Stimulated activated CD4-positive, alpha-beta T cell treated with anti-CD3 and anti-CD28 coated beads, Interleukin-15, amount 100 ng/mL, for 24 hours (primary cell): ENCODE data around the gene MELK.

Source experiments
- DNase-seq: peaks from one replicate; pipeline ENCODE4 v3.0.0-alpha.2; 2020

Gene MELK

GRCh38 chr9:36584620-36585460 is 12.1 kb downstream of the MELK start:
- DNase-seq, result no peak

DNA sequence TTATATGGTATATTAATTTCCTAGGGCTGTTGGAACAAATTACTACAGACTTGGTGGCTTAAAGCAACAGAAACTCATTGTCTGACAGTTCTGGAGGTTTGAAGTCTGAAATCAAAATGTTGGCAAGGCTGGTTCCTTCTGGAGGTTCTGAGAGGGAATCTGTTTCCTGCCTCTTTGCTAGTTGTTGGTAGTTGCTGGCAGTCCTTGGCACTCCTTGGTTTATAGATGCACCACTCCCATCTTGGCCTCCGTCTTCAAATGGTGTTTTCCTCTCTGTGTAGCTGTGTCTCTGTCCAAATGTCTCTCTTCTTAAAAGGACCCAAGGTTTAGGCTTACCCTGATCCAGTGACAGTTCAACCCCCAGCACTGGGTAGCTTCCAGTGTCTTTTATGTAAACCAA is 17.5 kb downstream of the MELK start:
- DNase-seq, result no peak

DNA sequence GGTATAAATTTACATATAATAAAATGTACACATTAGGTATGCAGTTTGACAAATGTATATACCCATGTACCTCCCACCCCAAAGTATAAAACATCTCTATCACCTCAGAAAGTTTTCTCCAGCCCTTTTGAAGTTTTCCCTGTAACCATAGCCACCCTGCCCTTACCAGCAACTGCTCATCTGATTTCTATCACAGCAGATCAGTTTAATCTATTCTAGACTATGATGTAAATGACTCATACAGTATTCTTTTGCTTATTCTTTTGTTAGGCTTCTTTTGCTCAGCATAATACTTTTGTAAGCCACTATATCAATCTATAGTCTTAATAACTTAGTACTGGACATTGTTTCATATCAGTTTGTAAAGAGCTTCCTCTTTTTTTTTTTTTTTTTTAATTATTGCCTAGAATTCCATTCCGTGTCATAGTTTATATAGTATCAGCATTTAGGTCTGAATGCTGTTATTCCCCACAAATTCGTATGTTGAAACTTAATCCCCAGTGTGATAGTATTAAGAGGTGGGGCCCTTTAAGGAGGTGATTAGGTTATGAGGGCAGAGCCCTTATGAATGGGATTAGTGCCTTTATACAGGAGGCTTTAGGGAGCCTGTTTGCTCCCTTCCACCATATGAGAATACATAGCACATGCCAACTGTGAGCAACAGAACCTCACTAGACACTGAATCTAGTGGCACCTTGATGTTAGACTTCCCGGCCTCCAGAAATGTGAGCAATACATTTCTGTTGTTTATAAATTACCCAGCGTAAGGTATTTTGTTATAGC is 20.3 kb downstream of the MELK start:
- no peak for DNase-seq

DNA sequence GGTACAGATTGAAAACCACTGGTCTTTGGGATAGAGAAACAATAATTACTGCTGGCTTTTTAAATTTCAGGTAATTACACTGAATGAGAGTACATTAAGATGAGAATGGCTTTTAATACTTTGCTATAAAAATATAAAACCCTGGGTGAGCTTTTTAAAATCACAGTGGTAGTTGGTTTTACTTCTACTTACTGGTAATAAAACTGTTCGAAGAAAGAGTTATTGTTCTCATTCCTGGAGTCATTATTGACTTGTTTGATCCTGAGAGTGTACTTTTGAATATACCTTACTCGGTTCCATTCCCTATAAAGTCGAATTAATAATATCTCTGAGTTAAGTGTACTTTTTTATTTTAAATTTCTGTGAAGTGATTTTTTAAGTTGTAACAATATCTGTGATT is 21.5 kb downstream of the MELK start:
- no peak for DNase-seq

GRCh38 chr9:36597412-36598178 is 24.9 kb downstream of the MELK start:
- no peak for DNase-seq

GRCh38 chr9:36598273-36598672 is 25.6 kb downstream of the MELK start:
- DNase-seq, result no peak

- DNase-seq, result no peak
Measured at GRCh38 chr9:36603006-36603405, 30.3 kb downstream of the MELK start.

- DNase-seq, result no peak
Measured at GRCh38 chr9:36609306-36609705, 36.6 kb downstream of the MELK start.

DNA sequence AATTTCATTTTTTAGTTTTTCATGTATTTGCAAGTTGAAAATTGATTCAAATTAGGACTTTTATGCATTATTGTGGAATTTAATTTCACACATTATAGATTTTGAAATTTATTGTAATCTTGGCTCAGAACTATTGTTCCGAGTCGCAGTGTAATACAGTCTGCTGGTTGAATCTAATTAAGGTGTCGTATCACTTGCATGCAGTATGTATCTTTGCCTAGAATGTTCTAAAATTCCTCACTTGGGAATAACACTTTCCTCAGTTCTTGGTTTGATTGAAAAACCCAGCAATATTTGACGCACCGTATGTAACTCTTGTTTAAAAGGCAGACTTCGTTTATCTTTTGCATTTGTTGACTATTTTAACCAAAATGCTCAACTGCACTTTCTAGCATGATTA is 49.4 kb downstream of the MELK start:
- DNase-seq, result no peak

DNA sequence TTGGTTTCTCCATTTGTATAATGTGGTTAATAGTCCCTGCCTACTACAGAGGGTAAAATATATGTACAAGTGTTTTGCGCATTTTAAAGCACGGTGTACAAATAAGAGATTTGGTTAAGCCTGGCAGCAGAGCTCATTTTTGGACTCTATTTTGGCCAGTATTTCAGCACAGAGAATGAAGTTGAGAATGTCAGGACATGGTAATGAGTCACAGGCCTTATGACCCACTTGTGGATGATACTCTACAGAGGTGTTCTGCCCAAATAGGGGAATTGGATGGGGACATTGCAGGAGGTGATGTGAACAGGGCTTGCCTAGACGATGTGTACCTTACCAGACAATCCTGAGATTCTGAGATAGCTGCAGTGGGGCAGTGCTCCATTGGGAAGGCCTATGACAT is 50.6 kb downstream of the MELK start:
- DNase-seq, result no peak

DNA sequence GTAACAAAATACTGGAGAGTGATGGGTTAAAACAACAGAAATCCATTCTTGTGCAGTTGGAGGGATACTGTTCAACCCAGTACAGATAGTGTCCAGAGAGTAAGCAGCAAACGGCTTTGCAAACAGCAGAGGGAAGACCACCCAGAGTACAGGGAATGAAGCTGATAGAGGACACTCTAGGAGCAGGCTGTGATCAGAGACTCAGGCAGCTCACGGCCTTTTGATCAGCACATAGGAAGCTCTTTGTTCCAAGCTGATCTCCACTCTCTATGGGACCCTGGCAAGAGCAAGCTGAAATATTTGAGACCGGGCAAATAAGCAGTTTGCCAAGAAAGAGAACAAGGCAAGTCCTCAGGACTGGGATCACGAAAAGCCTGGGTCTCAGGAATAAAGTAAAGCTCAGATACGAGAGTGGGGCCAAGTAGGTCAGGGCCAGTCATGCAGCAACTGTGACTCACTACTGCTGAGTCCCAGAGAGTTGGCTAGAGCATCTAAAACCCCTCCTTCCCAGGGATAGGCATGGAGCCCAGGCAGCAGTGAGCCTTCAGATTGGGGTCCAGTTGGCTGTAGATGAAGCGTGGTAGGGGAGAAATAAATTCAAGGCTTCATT is 52.4 kb downstream of the MELK start:
- DNase-seq, result no peak

DNA sequence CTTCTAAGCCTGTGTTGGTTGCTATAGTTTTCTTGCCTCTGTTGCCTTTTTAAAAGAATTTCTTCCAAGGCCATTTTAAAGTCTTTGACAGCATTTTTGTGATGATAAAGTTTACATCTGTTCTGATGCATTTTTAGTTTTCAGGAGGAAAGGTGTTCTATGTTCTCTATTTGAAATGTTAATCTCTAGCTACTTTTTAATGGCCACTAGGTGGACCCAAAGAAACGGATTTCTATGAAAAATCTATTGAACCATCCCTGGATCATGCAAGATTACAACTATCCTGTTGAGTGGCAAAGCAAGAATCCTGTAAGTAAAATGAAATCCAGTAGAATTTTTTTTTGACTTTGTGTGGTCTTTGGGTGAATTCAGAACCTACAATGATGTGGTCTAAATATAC is 60.2 kb downstream of the MELK start:
- DNase-seq, result no peak

DNA sequence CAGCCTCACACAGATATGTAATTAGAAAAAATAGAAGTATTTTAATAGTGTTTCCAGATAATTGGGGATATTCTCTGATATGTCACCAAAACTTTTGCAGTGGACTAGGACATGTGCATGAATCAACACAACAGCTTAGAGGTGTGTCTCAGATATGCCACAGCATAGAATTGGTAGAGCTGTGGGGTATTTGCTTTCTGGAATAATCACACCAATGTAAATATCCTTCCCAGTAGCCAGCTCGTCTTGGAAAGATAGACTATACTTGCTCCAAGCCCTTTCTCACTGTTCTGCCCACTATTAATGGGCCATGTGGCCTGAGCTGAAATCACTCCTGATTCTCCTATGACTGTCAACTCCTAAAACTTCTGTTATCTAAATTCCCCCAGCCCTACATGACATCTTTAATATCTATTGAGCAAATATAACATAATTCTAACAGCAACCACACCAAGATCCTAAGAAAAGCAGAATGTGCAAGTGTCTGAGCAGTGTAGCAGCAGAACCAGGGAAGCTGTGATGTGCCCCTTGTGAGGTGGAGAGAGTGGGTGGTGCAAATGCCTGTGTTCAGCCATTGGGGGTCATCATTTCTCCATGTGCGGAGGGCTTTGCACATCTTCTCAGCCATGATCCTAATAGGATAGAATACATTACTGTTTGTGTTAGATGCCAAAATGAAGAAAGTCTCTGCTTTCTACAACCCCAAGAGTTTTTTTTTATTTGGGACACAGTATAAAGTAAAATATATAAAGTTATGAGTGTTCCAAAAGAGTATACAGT is 65.0 kb downstream of the MELK start:
- DNase-seq, result no peak

- DNase-seq, result no peak
Measured at GRCh38 chr9:36640771-36641381, 68.2 kb downstream of the MELK start.

DNA sequence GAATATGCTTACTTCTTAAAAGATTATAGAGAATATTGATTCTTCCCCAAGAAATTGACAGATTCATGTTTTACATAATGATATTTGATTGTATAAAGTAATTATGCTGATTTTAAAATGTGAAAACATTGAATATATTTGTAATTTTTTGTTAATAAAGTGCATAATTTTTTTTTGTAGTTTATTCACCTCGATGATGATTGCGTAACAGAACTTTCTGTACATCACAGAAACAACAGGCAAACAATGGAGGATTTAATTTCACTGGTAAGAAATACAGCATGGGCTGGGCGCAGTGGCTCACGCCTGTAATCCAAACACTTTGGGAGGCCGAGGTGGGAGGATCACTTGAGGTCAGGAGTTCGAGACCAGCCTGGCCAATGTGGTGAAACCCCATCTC is 70.1 kb downstream of the MELK start:
- no peak for DNase-seq

DNA sequence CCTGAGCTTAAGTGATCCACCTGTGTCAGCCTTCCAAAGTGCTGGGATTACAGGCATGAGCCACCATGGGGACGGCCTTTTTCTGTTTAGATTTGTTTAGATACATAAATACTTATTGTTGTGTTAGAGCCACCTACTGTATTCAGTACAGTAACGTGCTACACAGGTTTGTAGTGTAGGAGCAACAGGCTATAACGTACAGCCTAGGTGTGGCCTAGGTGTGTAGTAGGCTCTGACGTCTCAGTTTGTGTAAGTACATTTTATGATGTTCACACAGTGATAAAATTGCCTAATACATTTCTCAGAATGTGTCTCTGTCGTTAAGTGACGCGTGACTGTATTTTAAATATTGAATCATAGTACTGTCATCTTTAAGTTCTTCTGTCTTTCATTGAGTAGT is 84.1 kb downstream of the MELK start:
- no peak for DNase-seq

DNA sequence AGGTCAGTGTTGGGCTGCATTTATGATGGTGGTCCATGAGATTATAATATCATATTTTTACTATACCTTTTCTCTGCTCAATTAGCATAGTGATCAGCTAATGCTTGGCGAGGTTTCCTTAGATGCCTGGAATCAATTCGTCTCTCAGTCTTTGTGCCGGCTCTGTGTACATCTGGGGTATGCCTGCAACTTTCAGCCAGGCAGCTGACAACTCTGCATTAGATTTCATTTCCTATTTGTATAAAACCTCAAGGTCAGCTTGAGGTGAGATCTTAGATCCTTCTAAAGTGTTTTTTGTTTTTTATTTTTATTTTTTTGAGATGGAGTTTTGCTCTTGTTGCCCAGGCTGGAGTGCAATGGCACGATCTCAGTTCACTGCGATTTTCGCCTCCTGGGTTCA is 86.8 kb downstream of the MELK start:
- no peak for DNase-seq

DNA sequence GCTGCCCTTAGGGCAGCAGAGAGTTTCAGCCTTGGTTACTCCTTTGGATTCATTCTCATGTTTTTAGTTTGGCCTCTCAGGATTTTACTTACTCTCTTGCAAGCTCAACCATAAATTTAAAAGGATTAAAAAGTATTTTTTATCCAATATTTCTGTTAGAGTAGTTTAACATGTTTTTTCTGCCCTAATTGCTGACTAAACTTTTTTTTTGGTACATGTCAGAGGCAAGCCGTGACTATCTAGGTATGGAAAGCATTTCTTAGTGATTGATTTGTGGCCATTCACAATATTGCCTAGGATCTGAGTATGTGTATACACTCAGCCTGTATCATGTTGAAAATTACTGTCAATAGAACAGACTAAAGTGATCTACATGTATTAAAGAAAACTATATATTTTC is 92.1 kb downstream of the MELK start:
- no peak for DNase-seq

GRCh38 chr9:36665387-36665786 is 92.7 kb downstream of the MELK start:
- DNase-seq, result no peak

DNA sequence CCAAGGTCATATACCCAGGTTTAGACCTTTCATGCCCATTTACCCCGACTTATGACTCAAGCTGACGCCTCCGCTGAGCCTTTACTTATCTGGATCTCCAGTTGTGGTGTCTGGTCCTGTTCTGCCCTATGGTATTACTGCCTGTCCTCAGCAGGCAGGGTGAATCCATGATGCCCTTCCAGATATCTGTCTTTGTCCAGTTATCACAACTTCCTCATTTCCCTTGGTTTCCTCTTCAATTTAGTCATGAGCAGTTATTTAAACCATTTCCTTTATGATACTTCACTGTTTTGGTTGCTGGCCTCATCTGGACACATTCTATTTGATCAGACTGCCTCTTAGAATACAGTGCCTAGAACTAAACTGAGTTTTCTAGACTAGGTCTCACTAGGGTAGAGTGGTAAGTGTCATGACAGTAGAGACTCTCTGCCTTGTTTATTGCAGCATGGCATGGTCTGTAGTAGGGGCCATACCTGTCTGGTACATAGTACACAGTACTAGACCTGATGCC is 93.3 kb downstream of the MELK start:
- DNase-seq, result no peak

DNA sequence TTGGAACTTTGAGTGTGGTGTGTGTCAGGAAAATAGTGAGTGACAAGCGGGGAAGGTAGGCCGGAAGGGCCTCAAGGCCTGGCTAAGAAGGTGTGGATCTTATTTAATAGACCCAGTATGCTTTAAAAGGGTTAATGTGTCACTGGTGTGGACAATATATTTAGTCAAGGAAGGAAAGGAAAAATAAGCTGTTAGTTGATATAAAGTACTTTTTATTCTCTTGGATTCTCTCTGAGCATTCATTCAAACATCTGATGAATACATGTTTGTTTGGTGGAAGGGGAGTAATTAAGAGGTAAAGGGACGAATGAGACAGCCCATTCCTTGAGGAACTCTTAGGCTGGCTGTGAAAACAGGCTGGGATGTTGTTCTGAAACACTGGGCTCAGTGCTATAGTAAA is 98.9 kb downstream of the MELK start:
- DNase-seq, result no peak

GRCh38 chr9:36676091-36676490 is 103.4 kb downstream of the MELK start:
- no peak for DNase-seq
